Endothelial cell (in vitro differentiated cells): ENCODE results near the gene C3orf33. TPM values are rescaled to one million over a fixed set of nuclear protein-coding genes. Genes with fewer than 3 reads are reported as not detected.

ENCODE experiments used
- DNase-seq: peaks from one replicate; pipeline ENCODE4 v3.0.0; 2021; ENCODE audit warnings: low spot score
- H3K27ac Mint-ChIP-seq: one replicate; pipeline ENCODE4 v1.8.0; 2021; ENCODE audit warnings: mixed read lengths, inconsistent platforms; ENCODE audit not compliant: unreplicated experiment
- H3K27me3 Mint-ChIP-seq: one replicate; pipeline ENCODE4 v1.8.0; 2021; ENCODE audit warnings: mild to moderate bottlenecking, moderate library complexity, mixed read lengths, inconsistent platforms; ENCODE audit not compliant: unreplicated experiment
- H3K36me3 Mint-ChIP-seq: one replicate; pipeline ENCODE4 v1.8.0; 2021; ENCODE audit warnings: mild to moderate bottlenecking, low read depth, mixed read lengths, inconsistent platforms; ENCODE audit not compliant: unreplicated experiment
- H3K4me1 Mint-ChIP-seq: one replicate; pipeline ENCODE4 v1.8.0; 2021; ENCODE audit warnings: mild to moderate bottlenecking, mixed read lengths, inconsistent platforms; ENCODE audit not compliant: unreplicated experiment
- H3K4me3 Mint-ChIP-seq: one replicate; pipeline ENCODE4 v1.8.0; 2021; ENCODE audit warnings: mild to moderate bottlenecking, mixed read lengths, inconsistent platforms; ENCODE audit not compliant: unreplicated experiment
- H3K9me3 Mint-ChIP-seq: one replicate; pipeline ENCODE4 v1.8.0; 2021; ENCODE audit warnings: mixed read lengths, inconsistent platforms; ENCODE audit not compliant: unreplicated experiment
- total RNA-seq: library from RNA; stranded (reverse); fragmentation: NEBNext Ultra II Directional; extraction: Animal tissue kit (Norgen Biotek cat#: 25700); gene quantifications from one replicate; pipeline ENCODE4 v1.2.1, GENCODE V29; 2021; ENCODE audit not compliant: unreplicated experiment
- TF ChIP-seq, protein P1 (sequence below): fragments of 200-600 bp; sonication (generic); IDR thresholded peaks from one replicate; pipeline ENCODE4 v1.5.0; 2021; ENCODE audit warnings: antibody characterized with exemption; ENCODE audit not compliant: unreplicated experiment

C3orf33 gene
- total RNA-seq, 1 donor from 2014 or later, result 1.1 TPM

DNA sequence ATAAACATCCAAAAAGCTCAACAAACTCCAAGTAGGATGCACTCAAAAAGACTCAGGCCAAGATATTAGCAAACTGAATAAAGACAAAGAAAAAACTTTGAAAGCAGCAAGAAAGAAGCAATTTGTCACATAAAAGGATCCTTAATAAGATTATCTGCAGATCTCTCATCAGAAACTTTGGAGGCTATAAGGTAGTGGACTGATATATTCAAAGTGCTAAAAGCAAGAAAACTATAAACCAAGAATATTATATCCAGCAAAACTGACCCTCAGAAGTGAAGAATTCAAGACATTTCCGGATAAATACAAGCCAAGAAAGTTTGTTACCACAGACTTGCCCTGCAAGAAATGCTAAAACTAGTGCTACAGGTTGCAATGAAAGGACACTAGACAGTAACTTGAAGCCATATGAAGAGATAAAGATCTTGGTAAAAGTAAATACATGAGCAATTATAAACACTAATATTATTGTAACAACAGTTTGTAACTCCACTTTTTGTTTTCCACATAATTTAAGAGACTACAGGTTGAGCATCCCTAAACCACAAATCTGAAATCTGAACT lies 23.6 kb downstream of the C3orf33 start:
- no peak for DNase-seq
- Mint-ChIP-seq H3K36me3 (peaks cover 9% of the 10 kb centered on the region), H3K27me3 (no peaks in the 10 kb centered on the region), H3K4me1 (no peaks in the 10 kb centered on the region), H3K27ac (no peak overlapping the region), H3K9me3 (no peaks in the 10 kb centered on the region), H3K4me3 (no peak overlapping the region)
- TF ChIP-seq, protein P1, sequence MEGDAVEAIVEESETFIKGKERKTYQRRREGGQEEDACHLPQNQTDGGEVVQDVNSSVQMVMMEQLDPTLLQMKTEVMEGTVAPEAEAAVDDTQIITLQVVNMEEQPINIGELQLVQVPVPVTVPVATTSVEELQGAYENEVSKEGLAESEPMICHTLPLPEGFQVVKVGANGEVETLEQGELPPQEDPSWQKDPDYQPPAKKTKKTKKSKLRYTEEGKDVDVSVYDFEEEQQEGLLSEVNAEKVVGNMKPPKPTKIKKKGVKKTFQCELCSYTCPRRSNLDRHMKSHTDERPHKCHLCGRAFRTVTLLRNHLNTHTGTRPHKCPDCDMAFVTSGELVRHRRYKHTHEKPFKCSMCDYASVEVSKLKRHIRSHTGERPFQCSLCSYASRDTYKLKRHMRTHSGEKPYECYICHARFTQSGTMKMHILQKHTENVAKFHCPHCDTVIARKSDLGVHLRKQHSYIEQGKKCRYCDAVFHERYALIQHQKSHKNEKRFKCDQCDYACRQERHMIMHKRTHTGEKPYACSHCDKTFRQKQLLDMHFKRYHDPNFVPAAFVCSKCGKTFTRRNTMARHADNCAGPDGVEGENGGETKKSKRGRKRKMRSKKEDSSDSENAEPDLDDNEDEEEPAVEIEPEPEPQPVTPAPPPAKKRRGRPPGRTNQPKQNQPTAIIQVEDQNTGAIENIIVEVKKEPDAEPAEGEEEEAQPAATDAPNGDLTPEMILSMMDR, result no peak

DNA sequence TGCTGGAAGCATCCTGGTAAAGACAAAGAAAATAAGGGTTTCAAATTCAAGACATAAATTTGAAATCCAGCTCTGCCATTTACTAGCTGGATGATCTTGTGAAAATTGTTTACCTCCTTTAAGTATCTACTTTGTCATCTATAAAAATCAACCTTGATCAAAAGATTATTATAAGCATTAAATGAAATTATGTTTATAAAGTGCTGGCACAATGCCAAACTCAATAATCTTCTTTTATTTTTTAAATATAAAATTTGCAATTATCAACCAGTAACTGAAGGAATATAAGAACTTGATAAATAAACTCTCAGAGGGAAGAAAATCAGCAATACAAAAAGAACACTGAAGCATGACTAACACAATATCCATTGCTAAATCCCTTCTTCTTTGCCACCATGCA lies 25.8 kb downstream of the C3orf33 start:
- no peaks in the 10 kb centered on the region for H3K4me1 Mint-ChIP-seq
- H3K4me3 Mint-ChIP-seq, result no peak overlapping the region
- no peaks in the 10 kb centered on the region for H3K9me3 Mint-ChIP-seq
- no peaks in the 10 kb centered on the region for H3K27me3 Mint-ChIP-seq
- H3K27ac Mint-ChIP-seq, result no peak overlapping the region
- DNase-seq, result no peak
- peaks cover 6% of the 10 kb centered on the region for H3K36me3 Mint-ChIP-seq
- TF ChIP-seq, protein P1, result no peak

GRCh38 chr3:155778462-155778861 lies 27.6 kb downstream of the C3orf33 start:
- no peak for DNase-seq
- H3K36me3 Mint-ChIP-seq, result peaks cover 6% of the 10 kb centered on the region

GRCh38 chr3:155772801-155773200 lies 33.3 kb downstream of the C3orf33 start:
- H3K9me3 Mint-ChIP-seq, result no peaks in the 10 kb centered on the region
- H3K36me3 Mint-ChIP-seq, result peaks cover 9% of the 10 kb centered on the region
- no peaks in the 10 kb centered on the region for H3K4me1 Mint-ChIP-seq
- no peak for DNase-seq
- no peak overlapping the region for H3K4me3 Mint-ChIP-seq
- TF ChIP-seq, protein P1, result no peak
- H3K27ac Mint-ChIP-seq, result no peak overlapping the region
- peaks cover 3% of the 10 kb centered on the region for H3K27me3 Mint-ChIP-seq

More at GRCh38 chr3:155778462-155778861, 27.6 kb downstream of the C3orf33 start:
- no peak overlapping the region for H3K27ac Mint-ChIP-seq
- H3K4me3 Mint-ChIP-seq, result no peak overlapping the region
- H3K27me3 Mint-ChIP-seq, result no peaks in the 10 kb centered on the region
- H3K4me1 Mint-ChIP-seq, result no peaks in the 10 kb centered on the region
- TF ChIP-seq, protein P1, result no peak
- H3K9me3 Mint-ChIP-seq, result no peaks in the 10 kb centered on the region

GRCh38 chr3:155771126-155771525 lies 35.0 kb downstream of the C3orf33 start:
- Mint-ChIP-seq H3K27ac (no peak overlapping the region), H3K27me3 (peaks cover 3% of the 10 kb centered on the region)

More at GRCh38 chr3:155771126-155771525, 35.0 kb downstream of the C3orf33 start:
- Mint-ChIP-seq H3K9me3 (no peaks in the 10 kb centered on the region), H3K4me3 (no peak overlapping the region), H3K36me3 (peaks cover 9% of the 10 kb centered on the region), H3K4me1 (no peaks in the 10 kb centered on the region)
- DNase-seq, result no peak
- TF ChIP-seq, protein P1, result no peak
